HEK293 (cell line): ENCODE results near the gene MSANTD1.

Experiments used
- CTCF ChIA-PET: fragments of 350-600 bp; formaldehyde crosslinking; extraction: SDS; loops from one replicate; lab custom pipeline; 2021; ENCODE audit warnings: antibody characterized with exemption; lab: Yijun Ruan, JAX
- POLR2A ChIA-PET: fragments of 300-600 bp; formaldehyde crosslinking; extraction: SDS; loops from one replicate; lab custom pipeline; 2020; ENCODE audit warnings: antibody characterized with exemption, inconsistent platforms; lab: Yijun Ruan, JAX
- H3K27ac ChIP-seq: fragments of 200-500 bp; sonication (Bioruptor generic); 2 replicates; pipeline ENCODE4 v1.5.1; 2014; ENCODE audit warnings: low read depth, low read length, control low read depth, inconsistent platforms; ENCODE audit errors: extremely low read depth
- H3K36me3 ChIP-seq, 2 experiments: fragments of 200-500 bp in 1 of 2; sonication (Bioruptor generic) in 1 of 2; 1 replicate in 1 of 2; 2 replicates in 1 of 2; pipeline ENCODE4 v1.5.1; 2014 to 2017; ENCODE audit warnings: inconsistent platforms in 2 of 2, low read length in 2 of 2; ENCODE audit not compliant: control insufficient read depth in 2 of 2, insufficient read depth in 1 of 2
- H3K4me1 ChIP-seq: fragments of 200-500 bp; sonication (Bioruptor generic); 2 replicates; pipeline ENCODE4 v1.5.1; 2014; ENCODE audit warnings: mild to moderate bottlenecking, low read length, inconsistent platforms; ENCODE audit not compliant: control insufficient read depth, insufficient read depth
- H3K4me3 ChIP-seq: 2 replicates; pipeline ENCODE4 v1.5.1; 2011; ENCODE audit warnings: low read depth, mild to moderate bottlenecking, control low read depth, low read length, moderate library complexity
- H3K9me3 ChIP-seq: fragments of 200-500 bp; sonication (Bioruptor generic); 2 replicates; pipeline ENCODE4 v1.5.1; 2014; ENCODE audit warnings: low read depth, low read length, inconsistent platforms; ENCODE audit not compliant: control insufficient read depth, insufficient read depth
- BCL11A ChIP-seq: fragments of 450-650 bp; formaldehyde crosslinking; IDR thresholded peaks from 2 replicates; pipeline ENCODE4 v1.5.1; 2016; ENCODE audit warnings: low read depth, missing biosample characterization, missing genetic modification characterization
- HOXA7 ChIP-seq: sonication (generic); formaldehyde crosslinking; IDR thresholded peaks from 2 replicates; pipeline ENCODE4 v1.8.1; 2022; ENCODE audit warnings: missing genetic modification reagents, borderline replicate concordance
- HOXC10 ChIP-seq: sonication (generic); formaldehyde crosslinking; IDR thresholded peaks from 2 replicates; pipeline ENCODE4 v1.8.1; 2023; ENCODE audit warnings: mild to moderate bottlenecking, missing genetic modification reagents
- MYNN ChIP-seq: fragments of 450-650 bp; formaldehyde crosslinking; IDR thresholded peaks from 2 replicates; pipeline ENCODE4 v1.5.1; 2016; ENCODE audit warnings: missing biosample characterization, missing genetic modification characterization, borderline replicate concordance
- REPIN1 ChIP-seq: fragments of 450-650 bp; formaldehyde crosslinking; IDR thresholded peaks from 2 replicates; pipeline ENCODE4 v1.5.1; 2017; ENCODE audit warnings: missing biosample characterization, missing genetic modification characterization, low read depth
- SALL2 ChIP-seq: fragments of 450-650 bp; formaldehyde crosslinking; IDR thresholded peaks from 2 replicates; pipeline ENCODE4 v1.5.0; 2017; ENCODE audit warnings: missing biosample characterization, mild to moderate bottlenecking, missing genetic modification characterization, borderline replicate concordance
- SP2 ChIP-seq: fragments of 450-650 bp; formaldehyde crosslinking; IDR thresholded peaks from 2 replicates; pipeline ENCODE4 v1.5.1; 2016; ENCODE audit warnings: missing biosample characterization, missing genetic modification characterization
- ZBTB20 ChIP-seq: fragments of 450-650 bp; formaldehyde crosslinking; IDR thresholded peaks from 2 replicates; pipeline ENCODE4 v1.5.1; 2016; ENCODE audit warnings: missing biosample characterization, missing genetic modification characterization
- ZNF132 ChIP-seq: fragments of 450-650 bp; formaldehyde crosslinking; IDR thresholded peaks from 2 replicates; pipeline ENCODE4 v1.5.1; 2017; ENCODE audit warnings: missing biosample characterization, missing genetic modification characterization, borderline replicate concordance
- ZNF19 ChIP-seq: fragments of 450-650 bp; formaldehyde crosslinking; IDR thresholded peaks from 2 replicates; pipeline ENCODE4; 2016; ENCODE audit warnings: missing biosample characterization, missing genetic modification characterization, low read depth
- ZNF404 ChIP-seq: fragments of 450-650 bp; formaldehyde crosslinking; IDR thresholded peaks from 2 replicates; pipeline ENCODE4 v1.5.1; 2017; ENCODE audit warnings: missing biosample characterization, missing genetic modification characterization
- ZNF610 ChIP-seq: fragments of 450-650 bp; formaldehyde crosslinking; IDR thresholded peaks from 2 replicates; pipeline ENCODE4 v1.5.1; 2016; ENCODE audit warnings: missing biosample characterization, missing genetic modification characterization, borderline replicate concordance
- ZNF670 ChIP-seq: fragments of 450-650 bp; formaldehyde crosslinking; IDR thresholded peaks from 2 replicates; pipeline ENCODE4 v1.5.1; 2016; ENCODE audit warnings: missing biosample characterization, missing genetic modification characterization, low read depth
- TF ChIP-seq, protein P1 (sequence below): fragments of 450-650 bp; formaldehyde crosslinking; IDR thresholded peaks from 2 replicates; pipeline ENCODE4 v1.5.1; 2016; ENCODE audit warnings: missing biosample characterization, missing genetic modification characterization
- TF ChIP-seq, protein P2 (sequence below): fragments of 450-650 bp; formaldehyde crosslinking; IDR thresholded peaks from 2 replicates; pipeline ENCODE4 v1.5.1; 2016; ENCODE audit warnings: missing biosample characterization, missing genetic modification characterization
- TF ChIP-seq, protein P3 (sequence below): fragments of 450-650 bp; formaldehyde crosslinking; IDR thresholded peaks from 2 replicates; pipeline ENCODE4 v1.5.1; 2016; ENCODE audit warnings: missing biosample characterization, missing genetic modification characterization
- TF ChIP-seq, protein P4 (sequence below): sonication (generic); formaldehyde crosslinking; IDR thresholded peaks from 2 replicates; pipeline ENCODE4 v1.8.1; 2022; ENCODE audit warnings: mild to moderate bottlenecking, moderate library complexity, missing genetic modification reagents
- TF ChIP-seq, protein P5 (sequence below): fragments of 450-650 bp; formaldehyde crosslinking; IDR thresholded peaks from 2 replicates; pipeline ENCODE4 v1.5.1; 2016; ENCODE audit warnings: missing biosample characterization, missing genetic modification characterization, borderline replicate concordance

MSANTD1 gene

DNA sequence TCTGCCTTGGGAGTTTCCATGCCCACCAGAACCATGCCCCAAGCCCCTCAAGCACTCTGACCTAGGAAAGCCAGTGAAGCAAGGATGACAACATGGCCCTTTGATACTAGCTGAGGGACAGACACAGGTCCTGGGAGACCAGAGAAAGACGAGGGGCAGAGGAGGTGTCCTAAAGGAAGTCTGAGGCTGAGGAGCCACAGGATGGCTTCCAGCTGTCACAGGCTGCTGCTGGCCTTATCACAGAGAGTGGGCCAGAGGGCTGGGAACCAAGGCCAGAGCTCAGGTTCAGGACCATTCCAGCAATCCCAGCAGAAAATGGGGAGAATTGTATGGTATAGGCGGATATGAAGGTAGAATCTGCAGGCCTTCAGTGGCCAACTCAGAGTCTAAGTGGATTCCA lies 31.7 kb upstream of the MSANTD1 start (continued):
- TF ChIP-seq ZNF610, result no peak
- TF ChIP-seq, protein P1, sequence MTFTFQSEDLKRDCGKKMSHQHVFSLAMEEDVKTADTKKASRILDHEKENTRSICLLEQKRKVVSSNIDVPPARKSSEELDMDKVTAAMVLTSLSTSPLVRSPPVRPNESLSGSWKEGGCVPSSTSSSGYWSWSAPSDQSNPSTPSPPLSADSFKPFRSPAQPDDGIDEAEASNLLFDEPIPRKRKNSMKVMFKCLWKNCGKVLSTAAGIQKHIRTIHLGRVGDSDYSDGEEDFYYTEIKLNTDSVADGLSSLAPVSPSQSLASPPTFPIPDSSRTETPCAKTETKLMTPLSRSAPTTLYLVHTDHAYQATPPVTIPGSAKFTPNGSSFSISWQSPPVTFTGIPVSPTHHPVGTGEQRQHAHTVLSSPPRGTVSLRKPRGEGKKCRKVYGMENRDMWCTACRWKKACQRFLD (tag by site-specific recombination), result no peak
- no peak for TF ChIP-seq HOXC10 (CRISPR knock-in tag)
- no peak for TF ChIP-seq REPIN1 (tag by site-specific recombination)
- no peak for TF ChIP-seq ZBTB20 (tag by site-specific recombination)
- TF ChIP-seq, protein P2, sequence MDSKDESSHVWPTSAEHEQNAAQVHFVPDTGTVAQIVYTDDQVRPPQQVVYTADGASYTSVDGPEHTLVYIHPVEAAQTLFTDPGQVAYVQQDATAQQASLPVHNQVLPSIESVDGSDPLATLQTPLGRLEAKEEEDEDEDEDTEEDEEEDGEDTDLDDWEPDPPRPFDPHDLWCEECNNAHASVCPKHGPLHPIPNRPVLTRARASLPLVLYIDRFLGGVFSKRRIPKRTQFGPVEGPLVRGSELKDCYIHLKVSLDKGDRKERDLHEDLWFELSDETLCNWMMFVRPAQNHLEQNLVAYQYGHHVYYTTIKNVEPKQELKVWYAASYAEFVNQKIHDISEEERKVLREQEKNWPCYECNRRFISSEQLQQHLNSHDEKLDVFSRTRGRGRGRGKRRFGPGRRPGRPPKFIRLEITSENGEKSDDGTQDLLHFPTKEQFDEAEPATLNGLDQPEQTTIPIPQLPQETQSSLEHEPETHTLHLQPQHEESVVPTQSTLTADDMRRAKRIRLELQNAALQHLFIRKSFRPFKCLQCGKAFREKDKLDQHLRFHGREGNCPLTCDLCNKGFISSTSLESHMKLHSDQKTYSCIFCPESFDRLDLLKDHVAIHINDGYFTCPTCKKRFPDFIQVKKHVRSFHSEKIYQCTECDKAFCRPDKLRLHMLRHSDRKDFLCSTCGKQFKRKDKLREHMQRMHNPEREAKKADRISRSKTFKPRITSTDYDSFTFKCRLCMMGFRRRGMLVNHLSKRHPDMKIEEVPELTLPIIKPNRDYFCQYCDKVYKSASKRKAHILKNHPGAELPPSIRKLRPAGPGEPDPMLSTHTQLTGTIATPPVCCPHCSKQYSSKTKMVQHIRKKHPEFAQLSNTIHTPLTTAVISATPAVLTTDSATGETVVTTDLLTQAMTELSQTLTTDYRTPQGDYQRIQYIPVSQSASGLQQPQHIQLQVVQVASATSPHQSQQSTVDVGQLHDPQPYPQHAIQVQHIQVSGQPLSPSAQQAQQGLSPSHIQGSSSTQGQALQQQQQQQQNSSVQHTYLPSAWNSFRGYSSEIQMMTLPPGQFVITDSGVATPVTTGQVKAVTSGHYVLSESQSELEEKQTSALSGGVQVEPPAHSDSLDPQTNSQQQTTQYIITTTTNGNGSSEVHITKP (tag by site-specific recombination), result no peak
- no peak for TF ChIP-seq ZNF19 (tag by site-specific recombination)
- TF ChIP-seq, all 188 proteins: peak for 0

DNA sequence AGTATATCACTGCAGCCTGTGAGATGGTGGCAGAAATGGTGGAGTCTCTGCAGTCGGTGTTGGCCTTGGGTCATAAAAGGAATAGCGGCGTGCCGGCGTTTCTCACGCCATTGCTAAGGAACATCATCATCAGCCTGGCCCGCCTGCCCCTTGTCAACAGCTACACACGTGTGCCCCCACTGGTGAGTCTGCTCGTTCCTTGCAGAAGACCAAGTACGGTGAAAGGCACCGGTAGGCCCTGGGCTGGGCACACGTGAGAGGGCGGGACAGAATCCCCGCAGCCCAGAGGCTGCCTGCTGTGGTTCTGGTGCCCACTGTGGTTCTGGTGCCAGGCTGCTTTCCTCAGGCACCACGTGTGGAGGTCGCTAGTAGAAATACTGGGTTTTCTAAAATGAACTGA lies 31.2 kb upstream of the MSANTD1 start:
- Histone ChIP-seq H3K36me3 (peaks cover 0 to 95% of the 10 kb centered on the region in 2 experiments; a peak in 1 of 3 replicates), H3K4me3 (no peak overlapping the region), H3K9me3 (no peaks in the 10 kb centered on the region), H3K27ac (no peak overlapping the region), H3K4me1 (no peaks in the 10 kb centered on the region)
- CTCF ChIA-PET, result no interaction called here
- POLR2A ChIA-PET, result no interaction called here
- TF ChIP-seq MYNN (tag by site-specific recombination) (no peak), ZNF132 (no peak), ZNF670 (tag by site-specific recombination) (no peak), BCL11A (tag by site-specific recombination) (no peak), SALL2 (tag by site-specific recombination) (no peak), SP2 (tag by site-specific recombination) (no peak), HOXA7 (no peak), ZNF404 (tag by site-specific recombination) (no peak)
- TF ChIP-seq, protein P3, sequence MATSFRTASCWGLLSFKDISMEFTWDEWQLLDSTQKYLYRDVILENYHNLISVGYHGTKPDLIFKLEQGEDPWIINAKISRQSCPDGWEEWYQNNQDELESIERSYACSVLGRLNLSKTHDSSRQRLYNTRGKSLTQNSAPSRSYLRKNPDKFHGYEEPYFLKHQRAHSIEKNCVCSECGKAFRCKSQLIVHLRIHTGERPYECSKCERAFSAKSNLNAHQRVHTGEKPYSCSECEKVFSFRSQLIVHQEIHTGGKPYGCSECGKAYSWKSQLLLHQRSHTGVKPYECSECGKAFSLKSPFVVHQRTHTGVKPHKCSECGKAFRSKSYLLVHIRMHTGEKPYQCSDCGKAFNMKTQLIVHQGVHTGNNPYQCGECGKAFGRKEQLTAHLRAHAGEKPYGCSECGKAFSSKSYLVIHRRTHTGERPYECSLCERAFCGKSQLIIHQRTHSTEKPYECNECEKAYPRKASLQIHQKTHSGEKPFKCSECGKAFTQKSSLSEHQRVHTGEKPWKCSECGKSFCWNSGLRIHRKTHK, result no peak
- TF ChIP-seq, protein P4, sequence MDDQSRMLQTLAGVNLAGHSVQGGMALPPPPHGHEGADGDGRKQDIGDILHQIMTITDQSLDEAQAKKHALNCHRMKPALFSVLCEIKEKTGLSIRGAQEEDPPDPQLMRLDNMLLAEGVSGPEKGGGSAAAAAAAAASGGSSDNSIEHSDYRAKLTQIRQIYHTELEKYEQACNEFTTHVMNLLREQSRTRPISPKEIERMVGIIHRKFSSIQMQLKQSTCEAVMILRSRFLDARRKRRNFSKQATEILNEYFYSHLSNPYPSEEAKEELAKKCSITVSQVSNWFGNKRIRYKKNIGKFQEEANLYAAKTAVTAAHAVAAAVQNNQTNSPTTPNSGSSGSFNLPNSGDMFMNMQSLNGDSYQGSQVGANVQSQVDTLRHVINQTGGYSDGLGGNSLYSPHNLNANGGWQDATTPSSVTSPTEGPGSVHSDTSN (CRISPR knock-in tag), result no peak
- TF ChIP-seq, protein P5, sequence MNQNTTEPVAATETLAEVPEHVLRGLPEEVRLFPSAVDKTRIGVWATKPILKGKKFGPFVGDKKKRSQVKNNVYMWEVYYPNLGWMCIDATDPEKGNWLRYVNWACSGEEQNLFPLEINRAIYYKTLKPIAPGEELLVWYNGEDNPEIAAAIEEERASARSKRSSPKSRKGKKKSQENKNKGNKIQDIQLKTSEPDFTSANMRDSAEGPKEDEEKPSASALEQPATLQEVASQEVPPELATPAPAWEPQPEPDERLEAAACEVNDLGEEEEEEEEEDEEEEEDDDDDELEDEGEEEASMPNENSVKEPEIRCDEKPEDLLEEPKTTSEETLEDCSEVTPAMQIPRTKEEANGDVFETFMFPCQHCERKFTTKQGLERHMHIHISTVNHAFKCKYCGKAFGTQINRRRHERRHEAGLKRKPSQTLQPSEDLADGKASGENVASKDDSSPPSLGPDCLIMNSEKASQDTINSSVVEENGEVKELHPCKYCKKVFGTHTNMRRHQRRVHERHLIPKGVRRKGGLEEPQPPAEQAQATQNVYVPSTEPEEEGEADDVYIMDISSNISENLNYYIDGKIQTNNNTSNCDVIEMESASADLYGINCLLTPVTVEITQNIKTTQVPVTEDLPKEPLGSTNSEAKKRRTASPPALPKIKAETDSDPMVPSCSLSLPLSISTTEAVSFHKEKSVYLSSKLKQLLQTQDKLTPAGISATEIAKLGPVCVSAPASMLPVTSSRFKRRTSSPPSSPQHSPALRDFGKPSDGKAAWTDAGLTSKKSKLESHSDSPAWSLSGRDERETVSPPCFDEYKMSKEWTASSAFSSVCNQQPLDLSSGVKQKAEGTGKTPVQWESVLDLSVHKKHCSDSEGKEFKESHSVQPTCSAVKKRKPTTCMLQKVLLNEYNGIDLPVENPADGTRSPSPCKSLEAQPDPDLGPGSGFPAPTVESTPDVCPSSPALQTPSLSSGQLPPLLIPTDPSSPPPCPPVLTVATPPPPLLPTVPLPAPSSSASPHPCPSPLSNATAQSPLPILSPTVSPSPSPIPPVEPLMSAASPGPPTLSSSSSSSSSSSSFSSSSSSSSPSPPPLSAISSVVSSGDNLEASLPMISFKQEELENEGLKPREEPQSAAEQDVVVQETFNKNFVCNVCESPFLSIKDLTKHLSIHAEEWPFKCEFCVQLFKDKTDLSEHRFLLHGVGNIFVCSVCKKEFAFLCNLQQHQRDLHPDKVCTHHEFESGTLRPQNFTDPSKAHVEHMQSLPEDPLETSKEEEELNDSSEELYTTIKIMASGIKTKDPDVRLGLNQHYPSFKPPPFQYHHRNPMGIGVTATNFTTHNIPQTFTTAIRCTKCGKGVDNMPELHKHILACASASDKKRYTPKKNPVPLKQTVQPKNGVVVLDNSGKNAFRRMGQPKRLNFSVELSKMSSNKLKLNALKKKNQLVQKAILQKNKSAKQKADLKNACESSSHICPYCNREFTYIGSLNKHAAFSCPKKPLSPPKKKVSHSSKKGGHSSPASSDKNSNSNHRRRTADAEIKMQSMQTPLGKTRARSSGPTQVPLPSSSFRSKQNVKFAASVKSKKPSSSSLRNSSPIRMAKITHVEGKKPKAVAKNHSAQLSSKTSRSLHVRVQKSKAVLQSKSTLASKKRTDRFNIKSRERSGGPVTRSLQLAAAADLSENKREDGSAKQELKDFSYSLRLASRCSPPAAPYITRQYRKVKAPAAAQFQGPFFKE, result no peak
